Measurements from ENCODE around the gene CCDC148. TPM values are rescaled to one million over a fixed set of nuclear protein-coding genes. Genes with fewer than 3 reads are reported as not detected.

The CCDC148 gene
- total RNA-seq, 4 donors from 2014 or later = 0.66 TPM; not detected in 3

Other genes starting within 250 kb of the CCDC148 start
- gene PKP4, start 199 bp upstream of the CCDC148 start, total RNA-seq = 10 to 100 TPM; 15.3 to 36.0 (median 25.6) TPM